ENCODE data around the gene EXOC2.

EXOC2 gene

DNA sequence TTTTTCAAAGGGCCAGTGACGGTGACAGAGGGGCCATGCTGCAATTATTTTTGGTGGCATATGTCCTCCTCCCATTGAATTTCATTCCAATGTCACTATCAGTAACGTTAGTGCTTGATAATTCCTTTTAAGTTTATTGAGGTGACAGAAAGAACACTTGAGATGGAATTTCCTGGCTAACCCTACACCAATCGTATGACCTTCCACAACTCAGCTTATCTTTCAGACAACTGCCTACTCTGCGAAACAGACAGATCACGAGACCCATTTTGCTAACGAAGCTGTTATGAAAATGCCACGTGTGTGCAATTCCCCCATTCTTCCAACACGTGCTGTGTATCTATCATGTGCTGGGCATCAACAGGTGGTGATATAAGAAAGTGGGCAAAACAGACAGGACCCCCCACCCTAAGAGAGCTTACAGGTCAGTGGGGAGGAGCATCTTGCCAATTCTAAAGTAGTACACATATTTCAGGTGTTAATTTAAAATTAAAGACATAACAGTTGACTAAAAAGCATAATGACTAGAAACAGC lies 188.4 kb downstream of the EXOC2 start:
- H3K79me1 ChIP-seq (ENCODE audit: low read length): no peaks in the 10 kb centered on the region
- no peak overlapping the region for H4K8ac ChIP-seq (ENCODE audit: low read depth, low read length)
- no peak overlapping the region for H2AK5ac ChIP-seq (ENCODE audit: low read length)
- no peak overlapping the region for H3K9ac ChIP-seq (ENCODE audit: low read length)
- no peaks in the 10 kb centered on the region for H3K4me1 ChIP-seq (ENCODE audit: control insufficient read depth in 1 of 2, insufficient read depth in 2 of 2, low read length in 2 of 2)
- no CpG with 5 or more reads among the region's 8 CpGs for WGBS (ENCODE audit: extremely low coverage, insufficient coverage, insufficient read length)
- H3K4ac ChIP-seq (ENCODE audit: low read depth, low read length): no peak overlapping the region
- no peak overlapping the region for H3K27ac ChIP-seq (ENCODE audit: low read depth, low read length)
- H3K27me3 ChIP-seq (ENCODE audit: insufficient read depth, low read length): no peaks in the 10 kb centered on the region
- H3K79me2 ChIP-seq (ENCODE audit: control insufficient read depth, insufficient read depth, low read length, poor library complexity): no peaks in the 10 kb centered on the region
- H4K91ac ChIP-seq (ENCODE audit: low read depth, low read length): no peak overlapping the region
- no peak overlapping the region for H3K4me3 ChIP-seq (ENCODE audit: low read depth, low read length)
- DNase-seq: no peak
- H3K9me3 ChIP-seq (ENCODE audit: insufficient read depth, low read depth, low read length): no peaks in the 10 kb centered on the region
- no peak overlapping the region for H2BK12ac ChIP-seq (ENCODE audit: low read length)
- H3K4me2 ChIP-seq (ENCODE audit: low read length): no peak overlapping the region
- H2BK120ac ChIP-seq (ENCODE audit: insufficient read depth, low read length, poor library complexity): no peak overlapping the region
- H2AFZ ChIP-seq (ENCODE audit: insufficient read depth, low read length, poor library complexity): no peak overlapping the region
- no peak overlapping the region for H4K12ac ChIP-seq (ENCODE audit: low read depth, low read length)
- H2BK5ac ChIP-seq (ENCODE audit: low read depth, low read length, poor library complexity): no peak overlapping the region
- no peak overlapping the region for H3K18ac ChIP-seq (ENCODE audit: low read length)
- no peak overlapping the region for H3K14ac ChIP-seq (ENCODE audit: low read length)
- peaks cover 0 to 3% of the 10 kb centered on the region in 2 experiments for H3K36me3 ChIP-seq (ENCODE audit: control insufficient read depth in 1 of 2, insufficient read depth in 2 of 2, low read length in 2 of 2)
- H3K23ac ChIP-seq (ENCODE audit: low read length): no peak overlapping the region

DNA sequence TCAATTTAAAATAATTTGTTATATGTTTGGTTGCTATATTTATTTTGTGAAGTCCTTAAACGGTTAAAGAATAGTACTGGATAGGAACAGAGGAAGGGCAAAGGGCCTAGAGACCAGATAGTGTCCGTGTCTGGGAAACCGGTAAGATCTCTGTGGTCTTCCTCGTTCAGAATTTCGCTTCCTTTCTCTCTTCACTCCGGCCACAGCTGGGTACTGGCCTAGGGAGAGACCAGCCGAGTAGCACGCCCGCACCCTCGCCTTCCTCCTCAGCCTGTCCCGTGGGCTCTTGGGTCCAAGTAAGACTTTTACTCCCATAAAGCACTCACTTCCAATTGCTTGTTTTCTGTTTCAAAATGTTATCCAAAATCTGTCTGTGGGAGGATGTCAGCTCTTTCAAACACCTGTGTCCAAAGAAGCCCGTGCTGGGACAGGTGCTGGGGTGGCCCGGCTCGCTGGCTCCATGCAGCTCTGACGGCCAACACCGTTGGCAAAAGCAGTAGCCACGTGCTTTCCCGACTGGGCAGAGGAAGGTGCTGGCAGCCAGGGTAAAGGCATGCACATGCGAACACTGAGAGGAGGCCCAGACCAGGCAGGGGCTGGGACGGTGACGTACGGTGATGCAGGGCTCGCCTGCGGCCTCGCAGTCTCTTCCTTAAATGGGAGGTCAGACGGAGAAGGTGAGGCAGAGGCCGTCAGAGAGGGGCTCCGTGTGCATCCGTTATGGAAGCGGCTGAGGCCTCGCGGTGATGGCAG lies 189.2 kb downstream of the EXOC2 start:
- Histone ChIP-seq H4K91ac (ENCODE audit: low read depth, low read length) (no peak overlapping the region), H3K14ac (ENCODE audit: low read length) (no peak overlapping the region), H3K27me3 (ENCODE audit: insufficient read depth, low read length) (no peaks in the 10 kb centered on the region), H3K4ac (ENCODE audit: low read depth, low read length) (no peak overlapping the region), H3K4me1 (ENCODE audit: control insufficient read depth in 1 of 2, insufficient read depth in 2 of 2, low read length in 2 of 2) (no peaks in the 10 kb centered on the region), H2BK5ac (ENCODE audit: low read depth, low read length, poor library complexity) (no peak overlapping the region), H3K4me3 (ENCODE audit: low read depth, low read length) (no peak overlapping the region), H3K36me3 (ENCODE audit: control insufficient read depth in 1 of 2, insufficient read depth in 2 of 2, low read length in 2 of 2) (peaks cover 0 to 3% of the 10 kb centered on the region in 2 experiments), H2BK12ac (ENCODE audit: low read length) (no peak overlapping the region), H2BK120ac (ENCODE audit: insufficient read depth, low read length, poor library complexity) (no peak overlapping the region), H3K9me3 (ENCODE audit: insufficient read depth, low read depth, low read length) (no peaks in the 10 kb centered on the region), H3K23ac (ENCODE audit: low read length) (no peak overlapping the region), H2AFZ (ENCODE audit: insufficient read depth, low read length, poor library complexity) (no peak overlapping the region), H3K79me2 (ENCODE audit: control insufficient read depth, insufficient read depth, low read length, poor library complexity) (no peaks in the 10 kb centered on the region), H4K12ac (ENCODE audit: low read depth, low read length) (no peak overlapping the region), H3K4me2 (ENCODE audit: low read length) (no peak overlapping the region), H3K9ac (ENCODE audit: low read length) (no peak overlapping the region), H4K8ac (ENCODE audit: low read depth, low read length) (no peak overlapping the region), H3K27ac (ENCODE audit: low read depth, low read length) (no peak overlapping the region), H2AK5ac (ENCODE audit: low read length) (no peak overlapping the region), H3K79me1 (ENCODE audit: low read length) (no peaks in the 10 kb centered on the region), H3K18ac (ENCODE audit: low read length) (no peak overlapping the region)
- no peak for DNase-seq
- no CpG with 5 or more reads among the region's 32 CpGs for WGBS (ENCODE audit: extremely low coverage, insufficient coverage, insufficient read length)

DNA sequence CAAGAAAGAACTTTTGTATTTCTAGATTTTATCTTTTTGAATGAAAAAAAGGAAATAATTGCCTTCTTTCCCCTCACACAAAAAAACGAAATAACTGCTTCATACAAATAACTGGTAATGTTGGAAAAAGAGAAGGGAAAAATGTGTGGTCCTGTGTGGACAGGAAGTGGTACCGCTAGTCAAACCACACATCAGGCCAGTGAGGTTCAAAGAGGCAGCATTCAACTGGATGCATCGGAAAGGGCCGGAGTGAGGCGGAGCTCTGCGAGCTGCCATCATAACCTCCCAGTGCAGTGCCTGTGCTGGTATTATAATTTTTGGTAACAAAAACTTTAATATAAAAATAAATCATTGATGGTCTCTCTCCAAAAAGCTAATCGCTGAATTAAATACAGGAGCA lies 190.2 kb downstream of the EXOC2 start:
- Histone ChIP-seq H3K4me2 (ENCODE audit: low read length) (no peak overlapping the region), H3K18ac (ENCODE audit: low read length) (no peak overlapping the region), H3K4me1 (ENCODE audit: control insufficient read depth in 1 of 2, insufficient read depth in 2 of 2, low read length in 2 of 2) (no peaks in the 10 kb centered on the region), H3K9me3 (ENCODE audit: insufficient read depth, low read depth, low read length) (no peaks in the 10 kb centered on the region), H2BK12ac (ENCODE audit: low read length) (no peak overlapping the region), H3K14ac (ENCODE audit: low read length) (no peak overlapping the region), H2BK120ac (ENCODE audit: insufficient read depth, low read length, poor library complexity) (no peak overlapping the region), H3K23ac (ENCODE audit: low read length) (no peak overlapping the region), H2AFZ (ENCODE audit: insufficient read depth, low read length, poor library complexity) (no peak overlapping the region), H4K12ac (ENCODE audit: low read depth, low read length) (no peak overlapping the region), H2AK5ac (ENCODE audit: low read length) (no peak overlapping the region), H2BK5ac (ENCODE audit: low read depth, low read length, poor library complexity) (no peak overlapping the region), H3K79me2 (ENCODE audit: control insufficient read depth, insufficient read depth, low read length, poor library complexity) (no peaks in the 10 kb centered on the region), H3K79me1 (ENCODE audit: low read length) (no peaks in the 10 kb centered on the region), H4K8ac (ENCODE audit: low read depth, low read length) (no peak overlapping the region), H3K9ac (ENCODE audit: low read length) (no peak overlapping the region), H3K36me3 (ENCODE audit: control insufficient read depth in 1 of 2, insufficient read depth in 2 of 2, low read length in 2 of 2) (peaks cover 0 to 3% of the 10 kb centered on the region in 2 experiments), H3K4ac (ENCODE audit: low read depth, low read length) (no peak overlapping the region), H3K4me3 (ENCODE audit: low read depth, low read length) (no peak overlapping the region), H3K27me3 (ENCODE audit: insufficient read depth, low read length) (no peaks in the 10 kb centered on the region), H3K27ac (ENCODE audit: low read depth, low read length) (no peak overlapping the region), H4K91ac (ENCODE audit: low read depth, low read length) (no peak overlapping the region)
- DNase-seq: no peak
- WGBS (ENCODE audit: extremely low coverage, insufficient coverage, insufficient read length): no CpG with 5 or more reads among the region's 7 CpGs

DNA sequence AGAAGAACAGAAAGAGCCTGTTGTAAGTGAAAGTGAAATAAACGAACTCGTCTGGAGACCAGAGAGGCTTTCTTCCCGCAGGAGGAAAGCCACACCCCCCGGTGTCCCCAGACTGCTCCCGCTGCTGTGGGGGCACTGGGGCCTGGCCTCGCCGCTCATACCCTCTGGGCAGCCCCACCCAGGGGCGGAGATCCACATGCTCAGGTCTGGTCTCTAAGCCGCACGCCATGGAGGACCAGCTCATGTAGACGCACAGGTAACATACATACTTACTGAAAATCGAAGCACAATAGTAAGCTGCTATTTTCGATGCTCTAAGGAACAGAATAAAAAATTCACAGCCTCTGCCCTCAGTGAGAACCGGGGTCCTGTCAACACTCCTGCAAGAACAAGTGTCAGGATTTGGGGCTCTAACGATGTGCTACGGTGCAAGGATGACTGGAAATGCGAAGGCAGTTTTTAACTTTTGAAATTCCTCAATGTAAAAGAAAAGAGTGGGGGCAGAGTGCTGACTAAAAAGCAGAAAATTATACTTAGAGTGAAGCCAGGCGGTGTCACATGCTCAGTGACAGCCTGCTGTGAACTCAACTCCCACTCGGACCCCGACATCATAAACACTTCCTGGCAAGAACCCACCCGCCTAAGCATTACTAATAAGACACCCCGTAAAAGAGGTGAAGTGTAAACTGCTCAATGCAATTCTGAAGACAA lies 190.9 kb downstream of the EXOC2 start:
- no CpG with 5 or more reads among the region's 22 CpGs for WGBS (ENCODE audit: extremely low coverage, insufficient coverage, insufficient read length)
- H2BK12ac ChIP-seq (ENCODE audit: low read length): no peak overlapping the region
- no peak overlapping the region for H2AFZ ChIP-seq (ENCODE audit: insufficient read depth, low read length, poor library complexity)
- H3K14ac ChIP-seq (ENCODE audit: low read length): no peak overlapping the region
- peaks cover 0 to 3% of the 10 kb centered on the region in 2 experiments for H3K36me3 ChIP-seq (ENCODE audit: control insufficient read depth in 1 of 2, insufficient read depth in 2 of 2, low read length in 2 of 2)
- H3K27ac ChIP-seq (ENCODE audit: low read depth, low read length): no peak overlapping the region
- no peak overlapping the region for H3K23ac ChIP-seq (ENCODE audit: low read length)
- no peaks in the 10 kb centered on the region for H3K27me3 ChIP-seq (ENCODE audit: insufficient read depth, low read length)
- no peak overlapping the region for H4K12ac ChIP-seq (ENCODE audit: low read depth, low read length)
- H3K4me1 ChIP-seq (ENCODE audit: control insufficient read depth in 1 of 2, insufficient read depth in 2 of 2, low read length in 2 of 2): no peaks in the 10 kb centered on the region
- no peak overlapping the region for H3K4ac ChIP-seq (ENCODE audit: low read depth, low read length)
- no peaks in the 10 kb centered on the region for H3K79me1 ChIP-seq (ENCODE audit: low read length)
- H2BK120ac ChIP-seq (ENCODE audit: insufficient read depth, low read length, poor library complexity): no peak overlapping the region
- no peak overlapping the region for H4K91ac ChIP-seq (ENCODE audit: low read depth, low read length)
- no peak overlapping the region for H3K18ac ChIP-seq (ENCODE audit: low read length)
- H3K9me3 ChIP-seq (ENCODE audit: insufficient read depth, low read depth, low read length): no peaks in the 10 kb centered on the region
- DNase-seq: no peak
- H4K8ac ChIP-seq (ENCODE audit: low read depth, low read length): no peak overlapping the region
- H2BK5ac ChIP-seq (ENCODE audit: low read depth, low read length, poor library complexity): no peak overlapping the region
- H3K4me2 ChIP-seq (ENCODE audit: low read length): no peak overlapping the region
- H3K4me3 ChIP-seq (ENCODE audit: low read depth, low read length): no peak overlapping the region
- no peak overlapping the region for H3K9ac ChIP-seq (ENCODE audit: low read length)
- no peaks in the 10 kb centered on the region for H3K79me2 ChIP-seq (ENCODE audit: control insufficient read depth, insufficient read depth, low read length, poor library complexity)
- no peak overlapping the region for H2AK5ac ChIP-seq (ENCODE audit: low read length)
